HL-60 (cell line): Measurements from ENCODE around the gene ADCY5.

Source experiments
- DNase-seq, 2 experiments: peaks; one replicate each; pipeline ENCODE4 v3.0.0-alpha.2; 2010 to 2020; ENCODE audit warnings: low read depth in 1 of 2, low spot score in 1 of 2
- H3K27ac ChIP-seq: fragments of 250-450 bp; sonication (Bioruptor Pico); replicated peaks from 2 replicates; pipeline ENCODE4 v1.5.1; 2020; ENCODE audit warnings: mild to moderate bottlenecking, moderate library complexity
- H3K27me3 ChIP-seq: fragments of 250-450 bp; sonication (Bioruptor Pico); 2 replicates; pipeline ENCODE4 v1.5.1; 2021; ENCODE audit warnings: mild to moderate bottlenecking, moderate library complexity; ENCODE audit not compliant: insufficient read depth, poor library complexity, severe bottlenecking
- H3K4me3 ChIP-seq: replicated peaks from 2 replicates; pipeline ENCODE4 v1.5.1; 2011; ENCODE audit warnings: mild to moderate bottlenecking, control low read depth, low read length; ENCODE audit not compliant: insufficient read depth
- CTCF ChIP-seq: IDR thresholded peaks from one replicate; pipeline ENCODE4 v1.5.1; 2011; ENCODE audit warnings: low read length, control low read depth, inconsistent platforms; ENCODE audit not compliant: insufficient read depth
- GABPA ChIP-seq: IDR thresholded peaks from 2 replicates; pipeline ENCODE4 v1.6.1; 2012; ENCODE audit warnings: low read depth
- POLR2AphosphoS5 ChIP-seq: IDR thresholded peaks from 2 replicates; pipeline ENCODE4 v1.6.1; 2012; ENCODE audit warnings: low read depth
- REST ChIP-seq: IDR thresholded peaks from 2 replicates; pipeline ENCODE4 v1.6.1; 2012; ENCODE audit warnings: low read depth; ENCODE audit not compliant: insufficient replicate concordance
- SPI1 ChIP-seq: IDR thresholded peaks from 2 replicates; pipeline ENCODE4 v1.6.1; 2012; ENCODE audit warnings: low read depth, mild to moderate bottlenecking, borderline replicate concordance

The ADCY5 gene

GRCh38 chr3:123331006-123331405 lies 117.9 kb downstream of the ADCY5 start:
- no peaks in the 10 kb centered on the region for H3K27me3 ChIP-seq
- TF ChIP-seq REST (no peak), SPI1 (no peak), POLR2AphosphoS5 (no peak), GABPA (no peak), CTCF (no peak)

GRCh38 chr3:123330441-123330991 lies 118.4 kb downstream of the ADCY5 start:
- TF ChIP-seq SPI1 (no peak), CTCF (no peak), GABPA (no peak), REST (no peak), POLR2AphosphoS5 (no peak)
- no peak for DNase-seq
- no peak overlapping the region for H3K4me3 ChIP-seq
- no peaks in the 10 kb centered on the region for H3K27me3 ChIP-seq
- H3K27ac ChIP-seq: no peak overlapping the region

More at GRCh38 chr3:123331006-123331405, 117.9 kb downstream of the ADCY5 start:
- Histone ChIP-seq H3K4me3 (no peak overlapping the region), H3K27ac (no peak overlapping the region)
- no peak for DNase-seq

- DNase-seq: no peak
- TF ChIP-seq REST (no peak), GABPA (no peak), SPI1 (no peak), POLR2AphosphoS5 (no peak), CTCF (no peak)
- no peak overlapping the region for H3K27ac ChIP-seq
- H3K27me3 ChIP-seq: no peaks in the 10 kb centered on the region
- H3K4me3 ChIP-seq: no peak overlapping the region
Measured at GRCh38 chr3:123329636-123330340, 119.1 kb downstream of the ADCY5 start.
